Myocyte (in vitro differentiated cells): Measurements from ENCODE around the gene PID1. TPM values are rescaled to one million over a fixed set of nuclear protein-coding genes. Genes with fewer than 3 reads are reported as not detected.

Experiments
- DNase-seq: peaks from one replicate; pipeline ENCODE4 v3.0.0-alpha.2; 2012; ENCODE audit warnings: low read depth
- polyA plus RNA-seq: library from polyadenylated mRNA; unstranded; fragments of >200 nt; gene quantifications from one replicate; pipeline ENCODE4 v1.2.1, GENCODE V29; 2012; ENCODE audit warnings: missing spikeins
- total RNA-seq: library from RNA; depleted of rRNA; stranded (reverse); fragments of >200 nt; gene quantifications from 2 replicates; pipeline ENCODE4 v1.2.3, GENCODE V29; 2014

PID1 gene, protein sequence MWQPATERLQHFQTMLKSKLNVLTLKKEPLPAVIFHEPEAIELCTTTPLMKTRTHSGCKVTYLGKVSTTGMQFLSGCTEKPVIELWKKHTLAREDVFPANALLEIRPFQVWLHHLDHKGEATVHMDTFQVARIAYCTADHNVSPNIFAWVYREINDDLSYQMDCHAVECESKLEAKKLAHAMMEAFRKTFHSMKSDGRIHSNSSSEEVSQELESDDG
- 8.5 and 9.0 TPM in 2 replicates for total RNA-seq
- 30.6 TPM for polyA plus RNA-seq

DNA sequence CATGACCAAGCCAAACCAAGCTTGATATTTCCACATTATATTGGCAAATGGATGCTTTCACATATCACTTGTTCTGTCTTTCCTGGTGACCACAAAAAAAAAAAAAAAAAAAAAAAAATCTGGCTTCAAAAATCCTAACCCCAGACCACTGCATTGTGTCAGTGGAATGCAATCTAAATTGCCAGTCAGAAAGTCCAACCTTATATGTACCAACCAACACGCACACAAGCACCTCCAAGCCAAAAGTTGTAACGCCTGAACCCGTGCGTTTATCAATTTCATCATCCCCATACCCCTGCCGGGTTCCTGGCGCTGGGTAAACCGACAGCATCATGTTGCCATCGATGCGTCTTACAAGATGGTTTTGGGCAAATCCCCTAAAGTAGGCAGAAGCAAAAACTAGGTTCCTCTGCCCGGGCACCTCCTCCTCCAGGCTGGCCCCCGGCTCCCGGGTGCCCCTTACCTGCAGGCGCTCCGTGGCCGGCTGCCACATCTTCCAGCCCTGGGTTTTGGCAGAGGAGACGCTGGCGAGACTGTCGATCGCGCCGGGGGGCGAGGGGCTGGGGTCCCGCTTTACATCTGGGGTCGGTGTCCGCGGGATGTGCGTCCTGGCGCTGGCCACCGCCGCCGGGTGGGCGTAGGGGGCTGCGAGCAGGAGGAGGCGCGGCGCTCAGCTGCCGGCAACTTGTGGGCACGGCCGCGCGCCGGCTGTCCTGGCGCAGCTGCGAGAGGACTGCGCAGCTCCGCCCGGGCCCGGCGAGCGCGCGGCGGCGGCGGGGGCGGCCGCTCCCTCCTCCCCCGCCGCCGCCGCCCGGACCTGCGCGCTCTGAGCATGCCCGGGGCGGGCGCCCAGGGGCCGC, at the start of gene PID1:
TSS of gene PID1 (minus strand) at position 737 of the 860 bp plus-strand sequence. CDS start at position 493, 244 bp downstream.
- peak; percentile 75 for DNase-seq

DNA sequence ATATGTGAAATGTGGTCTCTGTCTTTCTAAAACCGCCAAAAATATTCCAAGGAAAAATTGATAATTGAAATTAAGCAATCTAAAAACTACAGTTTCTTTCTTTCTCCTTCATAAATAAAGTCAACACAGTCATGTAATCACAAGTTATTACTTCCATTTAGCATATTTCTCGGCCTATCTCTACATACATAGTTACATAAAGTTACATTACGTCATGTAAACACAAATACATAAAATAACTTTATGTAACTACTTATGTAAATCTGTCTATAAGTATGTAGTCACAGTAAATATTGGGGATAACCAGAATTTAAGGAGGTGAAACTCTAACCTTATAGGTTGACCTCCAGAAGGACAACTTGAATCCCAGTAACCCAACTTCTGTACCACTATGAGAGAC, 48.5 kb upstream of the PID1 start:
- DNase-seq = no peak

DNA sequence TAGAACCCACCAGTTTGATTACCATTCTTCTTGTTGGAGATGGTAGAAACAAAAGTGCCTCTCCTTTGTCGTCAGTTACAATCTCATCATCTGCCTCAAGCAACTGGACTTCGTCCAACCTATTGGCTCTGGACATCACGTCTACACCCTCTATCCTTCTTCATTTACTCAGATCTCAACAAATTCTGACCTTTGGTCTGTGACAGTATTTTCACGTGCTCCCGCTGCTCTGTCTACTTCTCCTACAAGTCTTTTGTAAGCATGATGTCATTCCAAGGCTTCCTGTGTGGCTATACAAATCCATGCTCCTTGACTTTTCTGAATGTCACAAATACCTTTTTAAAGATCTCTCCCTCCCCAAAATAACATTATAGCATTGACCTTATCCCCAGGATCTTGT, 43.0 kb upstream of the PID1 start:
- no peak for DNase-seq

DNA sequence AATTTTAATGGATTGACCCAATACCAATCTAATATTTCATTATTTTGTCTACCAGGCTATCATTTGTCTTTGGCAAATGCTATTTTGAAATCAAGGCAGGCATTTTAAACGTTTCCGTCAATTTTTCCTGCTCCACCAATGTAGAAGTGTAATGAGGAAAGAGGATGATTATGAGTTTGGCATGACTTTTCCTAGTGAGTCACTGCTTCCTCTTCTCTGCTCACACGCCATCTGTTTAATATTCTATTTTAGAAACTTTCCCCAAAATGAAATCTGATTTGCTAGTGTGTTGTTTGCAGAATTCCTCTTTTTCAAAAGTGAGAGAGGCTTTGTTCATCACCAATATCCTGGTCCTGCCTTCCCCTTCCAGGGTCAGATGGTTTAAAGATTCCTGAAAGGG, 42.5 kb upstream of the PID1 start:
- peak; percentile 43 for DNase-seq

DNA sequence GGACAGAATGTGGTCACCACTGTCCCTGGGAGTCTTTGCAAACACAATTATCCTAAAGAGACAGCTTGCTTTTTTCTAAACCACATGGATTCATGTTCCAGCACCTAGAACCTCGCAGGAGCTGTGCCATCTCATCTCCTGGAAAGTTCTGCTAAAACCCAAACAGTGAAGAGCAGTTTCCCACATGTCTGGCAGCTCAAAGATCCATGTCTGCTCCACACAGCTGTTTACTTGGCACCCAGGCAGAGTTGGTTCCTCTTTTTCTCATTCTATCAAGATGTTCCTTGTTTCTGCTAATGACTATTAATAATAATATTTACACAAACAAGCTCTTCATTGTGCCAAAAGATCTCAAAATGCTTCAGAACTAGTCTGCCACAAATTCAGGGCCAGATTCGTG, 30.1 kb upstream of the PID1 start:
- DNase-seq = no peak

DNA sequence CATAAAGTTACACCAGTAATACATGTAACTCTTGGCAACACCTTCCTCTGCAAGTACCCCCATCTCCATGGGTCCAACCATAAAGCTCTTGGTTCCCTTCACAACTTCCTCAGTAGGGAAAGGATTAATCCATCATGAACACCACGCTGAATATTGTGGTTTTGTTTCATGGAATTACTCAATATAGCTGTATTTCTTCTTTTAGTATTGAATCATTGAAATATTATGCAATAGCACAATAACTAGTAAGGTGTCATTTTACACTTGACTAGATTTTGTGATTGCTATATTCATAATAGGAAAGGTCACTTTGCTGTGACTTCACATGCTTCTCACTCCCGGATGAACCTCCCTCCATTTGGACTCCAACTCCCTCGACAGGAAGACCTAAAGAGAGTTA, 29.7 kb upstream of the PID1 start:
- DNase-seq = peak; percentile 5

DNA sequence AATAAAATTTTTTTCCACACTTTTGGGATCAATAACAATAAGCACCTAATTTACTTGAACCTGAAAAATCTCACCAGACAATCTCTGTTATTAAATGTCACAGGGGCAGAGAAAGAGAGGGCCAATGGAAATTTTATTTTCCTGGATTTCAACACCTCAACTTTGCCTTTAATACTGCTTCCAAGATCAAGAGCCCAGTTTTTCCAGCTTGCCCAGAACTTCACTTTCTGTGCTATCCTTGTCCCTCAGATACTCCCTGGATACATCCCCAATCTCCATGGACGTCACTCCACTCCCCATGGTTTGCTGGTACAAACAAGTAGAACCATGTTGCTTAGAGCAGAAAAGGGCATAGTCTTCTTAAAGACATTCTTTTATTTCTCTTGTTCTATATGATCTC, 29.3 kb upstream of the PID1 start:
- no peak for DNase-seq

DNA sequence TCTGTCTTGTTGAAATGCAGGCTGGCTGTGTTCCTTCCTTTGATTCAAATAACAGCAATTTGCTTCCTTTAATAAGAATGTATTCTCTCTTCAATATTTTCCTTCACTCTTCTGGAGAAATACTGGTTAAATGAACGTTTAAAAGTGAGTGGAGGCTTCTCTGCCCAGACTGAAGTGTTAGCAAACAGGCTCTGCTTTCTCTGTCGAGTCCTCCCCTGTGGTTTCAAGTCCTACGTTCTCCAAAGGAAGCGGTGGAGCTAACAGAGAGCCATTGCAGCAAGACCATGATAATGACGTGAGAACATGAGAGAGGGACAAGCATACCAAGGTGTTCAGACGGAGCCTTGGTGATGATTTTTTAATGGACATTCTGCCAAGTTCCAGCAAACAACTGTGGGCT, 26.2 kb upstream of the PID1 start:
- DNase-seq = peak; percentile 6

DNA sequence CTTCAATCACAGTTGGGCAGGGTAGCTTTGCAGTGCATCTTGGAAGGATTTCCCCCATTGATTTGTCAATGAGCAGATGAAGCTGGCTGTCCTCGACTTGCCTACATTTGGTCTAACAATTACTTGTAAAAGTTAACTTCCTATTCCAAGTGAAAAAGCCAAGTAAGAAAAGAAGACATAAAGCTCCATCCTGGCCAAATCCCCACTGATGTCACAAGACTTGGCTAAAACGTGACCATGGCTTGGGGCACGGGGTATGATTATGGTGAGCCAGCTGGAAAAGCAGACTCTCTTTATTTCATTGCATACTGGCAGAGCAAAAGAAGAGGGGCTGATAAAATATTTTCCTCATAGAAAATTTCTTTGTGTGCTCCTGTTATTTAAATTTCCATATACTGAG, 25.4 kb upstream of the PID1 start:
- no peak for DNase-seq

DNA sequence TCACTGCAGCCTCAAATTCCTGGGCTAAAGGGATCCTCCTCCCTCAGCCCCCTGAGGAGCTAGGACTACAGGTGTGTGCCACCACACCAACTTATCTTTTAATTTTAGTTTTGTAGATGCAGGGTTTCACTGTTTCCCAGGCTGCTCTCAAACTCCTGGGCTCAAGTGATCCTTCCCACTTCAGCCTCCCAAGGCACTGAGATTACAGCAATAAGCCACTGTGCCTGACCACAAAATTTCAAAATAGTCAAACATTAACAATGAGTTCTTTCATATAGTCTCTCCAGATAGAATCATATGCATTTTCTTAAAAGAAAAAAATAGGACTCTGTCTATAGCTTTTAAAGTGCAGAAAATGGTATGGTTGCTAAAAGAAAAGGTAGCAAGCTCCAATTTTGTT, 24.9 kb upstream of the PID1 start:
- no peak for DNase-seq

DNA sequence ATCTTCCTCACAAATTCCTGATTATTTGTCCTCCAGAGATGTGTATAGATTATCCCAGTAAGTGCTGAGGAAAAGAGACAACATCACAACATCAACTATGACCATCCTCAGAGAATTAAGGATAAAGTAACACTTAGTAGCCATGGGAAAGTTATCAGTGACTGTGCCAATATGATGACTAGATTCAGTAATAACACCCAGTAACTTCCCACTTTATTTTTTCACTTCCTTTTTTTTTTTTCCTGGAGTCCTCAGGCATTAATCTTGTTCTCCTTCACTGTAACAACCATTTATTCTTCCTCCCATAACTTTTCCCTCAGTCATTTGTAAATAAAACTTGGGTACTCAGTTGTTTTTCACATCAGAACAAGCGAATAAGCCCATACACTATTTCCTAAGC, 16.7 kb upstream of the PID1 start:
- DNase-seq = no peak

DNA sequence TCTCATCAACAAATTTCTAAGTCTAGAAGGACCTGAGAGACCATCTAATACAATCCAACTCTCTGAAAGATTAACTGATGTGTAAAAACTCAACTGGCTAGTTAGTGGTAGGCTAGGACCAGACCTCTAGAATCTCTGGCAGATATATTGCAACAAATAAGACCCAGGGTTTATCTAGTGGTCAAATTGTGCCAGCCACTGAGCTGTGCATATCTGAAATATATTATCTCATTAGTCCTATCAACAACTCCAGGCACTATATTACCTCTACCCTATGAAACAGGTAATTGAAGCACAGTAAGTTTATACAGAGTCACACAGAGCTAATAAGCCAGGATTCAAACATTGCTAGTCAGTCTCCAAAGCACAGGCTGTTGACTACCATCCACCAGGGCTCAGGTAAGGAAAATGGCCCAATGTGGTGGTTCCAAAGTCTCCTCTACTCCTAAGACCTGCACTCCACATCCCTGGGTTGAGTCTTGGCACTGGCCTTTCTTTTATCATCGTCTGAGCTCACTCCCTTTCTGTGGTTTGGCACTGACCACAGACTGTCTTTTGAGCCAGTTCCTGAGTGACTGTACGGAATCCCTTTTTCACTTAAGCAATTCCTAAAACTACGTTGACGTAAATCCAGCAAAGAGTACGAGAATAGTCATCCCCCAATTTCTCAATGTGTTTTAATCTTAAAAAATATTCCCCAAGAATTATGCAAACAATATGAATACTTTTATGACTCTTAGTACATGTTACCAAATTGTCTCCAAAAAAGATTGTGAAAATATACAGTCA, 11.9 kb upstream of the PID1 start:
- DNase-seq = peak; percentile 88

DNA sequence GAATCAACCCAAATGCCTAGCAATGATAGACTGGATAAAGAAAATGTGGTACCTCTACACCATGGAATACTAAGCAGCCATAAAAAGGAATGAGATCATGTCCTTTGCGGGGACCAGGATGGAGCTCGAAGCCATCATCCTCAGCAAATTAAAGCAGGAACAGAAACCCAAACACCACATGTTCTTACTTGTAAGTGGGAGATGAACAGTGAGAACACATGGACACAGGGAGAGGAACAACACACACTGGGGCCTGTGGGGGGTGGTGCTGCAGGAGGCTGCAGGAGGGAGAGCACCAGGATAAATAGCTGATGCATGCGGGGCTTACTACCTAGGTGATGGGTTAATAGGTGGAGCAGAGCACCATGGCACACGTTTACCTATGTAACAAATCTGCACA, 8.4 kb upstream of the PID1 start:
- no peak for DNase-seq

DNA sequence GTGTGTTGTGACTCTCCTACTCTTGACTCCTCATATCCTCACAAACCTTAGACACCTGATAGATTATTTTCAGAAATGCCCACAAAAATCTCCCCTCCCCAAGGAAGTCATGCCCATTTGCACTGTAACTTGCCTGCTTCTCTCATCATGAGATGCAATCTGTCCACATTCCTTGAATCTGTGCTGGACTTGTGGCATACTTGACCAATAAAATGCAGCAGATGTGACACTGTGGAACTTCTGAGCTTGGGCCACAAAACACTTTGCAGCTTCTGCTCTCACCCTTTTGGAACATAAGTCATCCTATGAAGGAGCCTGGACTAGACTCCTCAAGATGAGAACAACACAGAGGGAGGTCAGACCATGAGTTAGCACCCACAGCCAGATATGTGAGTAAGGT, 4.4 kb upstream of the PID1 start:
- DNase-seq = peak; percentile 72

DNA sequence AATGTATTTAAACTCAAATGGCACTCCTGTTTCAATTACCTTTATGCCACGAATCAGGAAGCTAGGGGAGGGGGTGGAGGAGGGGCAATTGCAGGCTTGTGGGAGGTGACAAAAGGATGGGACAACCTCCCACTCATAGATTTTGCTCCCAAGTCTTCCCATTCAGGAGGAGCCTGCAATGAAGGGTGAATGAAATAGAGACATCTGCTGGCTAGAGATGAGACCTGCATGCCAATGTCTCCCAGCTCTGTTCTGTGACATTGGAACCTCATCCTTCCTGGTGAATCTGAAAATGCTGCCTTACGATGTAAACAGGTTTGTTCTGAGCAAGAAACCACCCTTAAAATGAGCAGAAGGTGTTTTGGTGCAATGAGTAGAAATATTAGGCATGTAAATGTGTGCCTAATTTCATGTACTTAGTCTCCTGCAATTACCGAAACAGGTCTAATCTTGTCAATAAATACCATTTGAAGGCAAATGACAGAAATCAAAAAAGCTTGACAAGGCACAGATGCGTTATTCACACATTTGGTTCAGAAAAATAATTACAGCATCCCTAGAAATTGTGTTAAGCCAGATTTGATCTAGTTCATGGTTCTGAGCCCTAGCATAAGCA, 2.7 kb upstream of the PID1 start:
- peak; percentile 82 for DNase-seq

DNA sequence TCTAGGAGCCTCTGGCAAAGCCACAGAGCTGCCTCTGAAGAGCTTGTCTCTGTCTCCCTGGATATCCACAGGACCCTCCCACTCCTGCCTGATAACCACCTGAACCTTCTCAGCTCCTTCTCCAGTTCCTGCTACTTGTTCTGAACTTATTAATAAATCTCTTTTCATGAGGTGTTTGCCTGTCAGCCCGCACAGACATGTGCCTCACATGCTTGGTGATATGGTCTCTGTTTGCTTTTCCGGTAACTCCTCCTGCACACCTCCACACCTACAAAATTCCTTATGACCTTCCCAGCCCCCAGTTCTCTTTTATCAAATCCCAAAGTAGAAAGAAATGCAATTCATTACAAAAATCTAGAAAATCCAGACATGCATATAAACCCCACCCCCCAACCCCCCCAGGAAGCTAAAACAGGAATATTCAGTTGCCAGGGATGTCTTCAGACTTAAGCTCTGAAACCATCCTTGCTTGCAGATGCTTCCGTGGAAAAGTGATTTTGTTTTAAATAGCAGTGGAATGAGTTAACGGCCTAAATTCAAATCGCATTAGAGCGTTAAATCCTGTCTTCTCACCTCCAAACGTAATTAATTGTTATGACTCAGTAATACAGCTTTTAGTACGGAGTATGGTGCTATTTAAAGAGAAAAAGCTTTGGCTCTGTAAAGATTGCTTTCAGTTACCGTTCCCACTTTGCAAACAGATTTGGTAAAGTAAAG, 2.1 kb upstream of the PID1 start:
- no peak for DNase-seq

DNA sequence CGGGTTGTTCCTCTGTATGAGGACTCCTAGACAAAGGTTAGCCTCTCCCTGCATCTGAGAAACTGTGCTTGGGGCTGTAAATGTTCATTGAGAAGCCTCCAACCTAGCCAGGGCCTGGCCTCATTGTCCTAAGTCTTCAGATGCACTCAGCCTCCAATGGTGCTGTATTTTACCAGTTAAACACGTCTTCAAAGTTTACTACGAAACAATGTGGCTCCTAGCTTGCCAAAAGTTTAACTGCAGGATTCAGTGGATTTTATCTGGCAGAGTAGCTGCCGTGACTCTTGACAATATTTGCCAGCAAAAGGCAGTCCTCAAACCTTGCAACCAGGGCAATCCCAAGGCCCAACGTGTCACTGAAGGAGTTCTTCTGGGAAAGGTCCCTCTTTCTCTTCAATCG, 1.1 kb downstream of the PID1 start:
- DNase-seq = peak; percentile 15

DNA sequence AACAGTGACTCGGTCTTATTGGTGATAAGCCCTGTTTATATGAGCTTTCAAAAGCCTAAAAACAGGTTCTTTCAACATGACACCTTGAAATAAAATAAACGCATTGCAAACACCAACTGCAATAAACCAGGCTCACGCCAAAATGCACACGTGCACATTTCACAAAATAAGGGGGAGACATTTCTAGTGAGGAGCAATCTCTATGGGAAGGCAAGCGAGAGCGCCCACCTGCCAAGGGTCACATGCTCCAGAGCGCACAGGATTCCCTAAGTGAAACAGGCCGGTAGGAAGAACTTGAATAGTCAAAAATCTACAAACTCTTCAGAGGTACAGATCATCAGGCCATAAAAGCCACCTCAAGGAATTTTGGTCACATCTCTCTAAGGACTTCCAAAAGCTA, 1.9 kb downstream of the PID1 start:
- no peak for DNase-seq

DNA sequence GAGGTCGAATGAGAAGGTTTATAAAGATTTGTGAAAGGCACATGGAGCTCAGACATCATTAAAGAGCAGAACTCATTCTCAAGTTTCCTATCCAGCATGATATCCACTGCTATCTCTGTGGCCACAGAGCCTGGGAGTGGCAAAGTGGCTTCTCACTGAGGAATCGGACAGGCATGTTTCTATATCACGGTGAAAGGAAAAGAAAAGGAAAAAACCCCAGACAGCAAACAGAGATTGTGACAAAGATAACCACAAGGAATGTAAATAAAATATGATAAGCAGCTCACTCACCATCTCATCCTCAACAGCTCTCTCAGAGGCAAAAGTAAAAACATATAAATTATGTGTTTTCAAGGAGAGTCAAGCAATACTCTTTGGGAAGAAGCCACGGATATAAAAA, 2.5 kb downstream of the PID1 start:
- peak; percentile 57 for DNase-seq

DNA sequence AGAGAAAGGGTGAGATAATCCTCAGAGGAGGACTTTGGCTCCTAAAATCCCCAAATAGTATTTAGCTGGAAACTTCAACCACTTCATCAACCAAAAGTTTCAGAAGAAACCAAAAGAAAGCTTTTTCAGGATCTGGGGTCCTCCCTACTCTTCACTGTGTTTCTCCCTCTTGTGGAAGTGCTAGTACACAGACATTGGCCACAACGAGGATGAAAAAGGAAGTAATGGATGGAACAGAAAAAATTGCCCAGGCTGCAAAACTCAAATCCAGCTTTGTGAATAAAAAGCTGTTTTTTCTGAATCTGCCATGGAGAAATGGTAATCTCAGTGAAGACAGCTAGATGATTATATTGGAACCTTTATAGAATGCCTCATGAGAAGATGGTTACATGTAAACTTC, 4.0 kb downstream of the PID1 start:
- DNase-seq = no peak

DNA sequence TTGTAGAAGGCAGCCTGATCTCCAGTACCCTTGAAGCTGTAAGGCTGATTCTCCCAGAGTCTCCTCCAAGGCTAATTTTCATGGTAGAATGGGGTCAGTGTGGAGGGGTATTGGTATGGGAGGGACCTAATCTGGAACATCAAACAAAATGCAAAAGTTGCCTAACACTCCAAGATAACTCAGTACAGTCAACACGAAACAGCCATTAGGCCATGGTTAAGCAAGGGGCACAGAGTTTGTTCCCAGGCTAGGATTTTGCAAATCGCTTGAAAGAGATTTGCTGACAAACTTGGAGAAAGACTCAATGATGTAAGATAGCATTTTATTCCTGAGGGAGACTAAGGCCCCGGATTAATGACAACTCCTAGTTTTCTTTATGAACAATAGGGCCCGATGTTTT, 5.4 kb downstream of the PID1 start:
- DNase-seq = no peak
